ENCODE results near the gene CD99. TPM values are rescaled to one million over a fixed set of nuclear protein-coding genes. Genes with fewer than 3 reads are reported as not detected.

The CD99 gene
- total and polyA plus RNA-seq, 2 donors (not counting 1 experiment from before 2014, with no cell fraction given) = 70.7 to 133 TPM

- Mint-ChIP-seq H3K9me3 (ENCODE audit: insufficient read depth) (no peaks in the 10 kb centered on the region), H3K4me1 (peaks cover 71% of the 10 kb centered on the region), H3K4me3 (peak overlapping the region; percentile 73), H3K27me3 (no peaks in the 10 kb centered on the region), H3K27ac (peak overlapping the region; percentile 89)
- Histone ChIP-seq H3K9ac (ENCODE audit: low read length) (no peak overlapping the region), H4K20me1 (ENCODE audit: control insufficient read depth, insufficient read depth, low read length, poor library complexity, severe bottlenecking) (peaks cover 74% of the 10 kb centered on the region), H3K4me1 (ENCODE audit: control insufficient read depth in 2 of 2, insufficient read depth in 2 of 2, low read length in 2 of 2) (peaks cover 48 to 64% of the 10 kb centered on the region in 2 donors), H3K27ac (ENCODE audit: low read length in 2 of 2) (peak overlapping the region; percentile 72), H3K4me2 (replicated peaks; ENCODE audit: low read depth, low read length, poor library complexity, severe bottlenecking) (peak overlapping the region; percentile 68), H3K79me2 (ENCODE audit: control insufficient read depth, insufficient read depth, low read length) (peaks cover 72% of the 10 kb centered on the region), H3K27me3 (replicated peaks in 1 of 4; ENCODE audit: control extremely low read depth in 1 of 4, control insufficient read depth in 3 of 4, insufficient read depth in 4 of 4, low read length in 3 of 4) (no peaks in the 10 kb centered on the region), H3K36me3 (replicated peaks in 1 of 2; ENCODE audit: control extremely low read depth in 1 of 2, control insufficient read depth in 1 of 2, extremely low read depth in 1 of 2, insufficient read depth in 2 of 2, low read length in 1 of 2) (peaks cover 0 to 17% of the 10 kb centered on the region in 2 experiments), H2AFZ (ENCODE audit: insufficient read depth, low read depth, low read length, poor library complexity, severe bottlenecking) (no peak overlapping the region), H3K4me3 (ENCODE audit: control extremely low read depth in 1 of 5, extremely low read depth in 1 of 5, insufficient read depth in 1 of 5, low read depth in 2 of 5, low read length in 4 of 5) (peak overlapping the region in 1 of 5 experiments; percentile 47), H3K9me3 (ENCODE audit: control extremely low read depth in 1 of 3, control insufficient read depth in 2 of 3, insufficient read depth in 1 of 3, low read length in 2 of 3) (no peaks in the 10 kb centered on the region)
- 0% methylated on average over 2 of the region's 6 CpGs for WGBS (ENCODE audit: insufficient coverage)
- TF ChIP-seq EZH2 (IDR thresholded peaks at IDR 0.05; ENCODE audit: borderline replicate concordance, insufficient read depth, low read depth, low read length, poor library complexity, severe bottlenecking) = no peak
- no peak for TF ChIP-seq CTCF (IDR thresholded peaks at IDR 0.05)
- no peak for ATAC-seq (ENCODE audit: low read depth)
- CTCF ChIA-PET = no interaction called here
- POLR2A ChIA-PET = no interaction called here
- intact Hi-C loops (cut with micrococcal nuclease) = loop anchor here (5.0 kb wide), 1 partner anchor 34 kb away; no protein-coding TSS in a partner anchor
- no peak for DNase-seq
These were observed 16.9 kb downstream of the CD99 start for GRCh38 chrX:2708021-2708420.

- peaks cover 67% of the 10 kb centered on the region for H3K4me1 Mint-ChIP-seq
- peaks cover 0 to 17% of the 10 kb centered on the region in 2 experiments for H3K36me3 ChIP-seq (replicated peaks in 1 of 2; ENCODE audit: control extremely low read depth in 1 of 2, control insufficient read depth in 1 of 2, extremely low read depth in 1 of 2, insufficient read depth in 2 of 2, low read length in 1 of 2)
- peak overlapping the region; percentile 72 for H3K27ac ChIP-seq (ENCODE audit: low read length in 2 of 2)
- H3K27me3 ChIP-seq (replicated peaks in 1 of 4; ENCODE audit: control extremely low read depth in 1 of 4, control insufficient read depth in 3 of 4, insufficient read depth in 4 of 4, low read length in 3 of 4) = no peaks in the 10 kb centered on the region
- TF ChIP-seq EZH2 (IDR thresholded peaks at IDR 0.05; ENCODE audit: borderline replicate concordance, insufficient read depth, low read depth, low read length, poor library complexity, severe bottlenecking) = no peak
- no peak for TF ChIP-seq CTCF (IDR thresholded peaks at IDR 0.05)
- peak overlapping the region; percentile 73 for H3K4me3 Mint-ChIP-seq
- H4K20me1 ChIP-seq (ENCODE audit: control insufficient read depth, insufficient read depth, low read length, poor library complexity, severe bottlenecking) = peaks cover 74% of the 10 kb centered on the region
- peak overlapping the region; percentile 89 for H3K27ac Mint-ChIP-seq
- intact Hi-C loops (cut with micrococcal nuclease) = loop anchor here (5.0 kb wide), 1 partner anchor 34 kb away; no protein-coding TSS in a partner anchor
- no peak overlapping the region for H3K4me3 ChIP-seq (ENCODE audit: control extremely low read depth in 1 of 5, extremely low read depth in 1 of 5, insufficient read depth in 1 of 5, low read depth in 2 of 5, low read length in 4 of 5)
- ATAC-seq (ENCODE audit: low read depth) = peak; percentile 15
- WGBS (ENCODE audit: insufficient coverage) = 41% methylated on average over 10 of the region's 10 CpGs
- no peak overlapping the region for H2AFZ ChIP-seq (ENCODE audit: insufficient read depth, low read depth, low read length, poor library complexity, severe bottlenecking)
- H3K27me3 Mint-ChIP-seq = no peaks in the 10 kb centered on the region
- no peaks in the 10 kb centered on the region for H3K9me3 Mint-ChIP-seq (ENCODE audit: insufficient read depth)
- peaks cover 55 to 69% of the 10 kb centered on the region in 2 donors for H3K4me1 ChIP-seq (ENCODE audit: control insufficient read depth in 2 of 2, insufficient read depth in 2 of 2, low read length in 2 of 2)
- H3K9ac ChIP-seq (ENCODE audit: low read length) = no peak overlapping the region
- no peaks in the 10 kb centered on the region for H3K9me3 ChIP-seq (ENCODE audit: control extremely low read depth in 1 of 3, control insufficient read depth in 2 of 3, insufficient read depth in 1 of 3, low read length in 2 of 3)
- peak; percentile 60 for DNase-seq
- H3K4me2 ChIP-seq (replicated peaks; ENCODE audit: low read depth, low read length, poor library complexity, severe bottlenecking) = peak overlapping the region; percentile 68
- ChIA-PET CTCF (no interaction called here), POLR2A (no interaction called here)
- peaks cover 72% of the 10 kb centered on the region for H3K79me2 ChIP-seq (ENCODE audit: control insufficient read depth, insufficient read depth, low read length)
These were observed 17.6 kb downstream of the CD99 start for GRCh38 chrX:2708592-2709188.

All from B cell (primary cell).